KMS-11 (cell line): ENCODE measurements around the gene GP1BB.

ENCODE experiments used
- H2AFZ ChIP-seq: fragments of 200-600 bp; sonication (generic); 2 replicates; pipeline ENCODE4 v1.6.1; 2016; ENCODE audit warnings: antibody characterized with exemption, mixed run types, low read depth
- H3K27ac ChIP-seq: fragments of 200-600 bp; sonication (generic); 2 replicates; pipeline ENCODE4 v1.6.1; 2016; ENCODE audit warnings: mild to moderate bottlenecking, mixed run types
- H3K27me3 ChIP-seq: fragments of 200-600 bp; sonication (generic); 2 replicates; pipeline ENCODE4 v1.6.1; 2017; ENCODE audit warnings: mild to moderate bottlenecking, low read depth, mixed run types, moderate library complexity; ENCODE audit not compliant: insufficient read depth
- H3K36me3 ChIP-seq: fragments of 200-600 bp; sonication (generic); 2 replicates; pipeline ENCODE4 v1.6.1; 2017; ENCODE audit warnings: mild to moderate bottlenecking, mixed run types; ENCODE audit not compliant: insufficient read depth
- H3K4me1 ChIP-seq: fragments of 200-600 bp; sonication (generic); 2 replicates; pipeline ENCODE4 v1.6.1; 2016; ENCODE audit warnings: mild to moderate bottlenecking, low read depth, mixed run types; ENCODE audit not compliant: poor library complexity, severe bottlenecking
- H3K4me2 ChIP-seq: fragments of 200-600 bp; sonication (generic); 2 replicates; pipeline ENCODE4 v1.7.0; 2016; ENCODE audit warnings: mild to moderate bottlenecking, mixed run types
- H3K4me3 ChIP-seq: fragments of 200-600 bp; sonication (generic); IDR thresholded peaks from 2 replicates; pipeline ENCODE4 v1.6.1; 2017; ENCODE audit warnings: low read depth, low read length, mixed read lengths; ENCODE audit not compliant: insufficient read depth
- H3K79me2 ChIP-seq: fragments of 200-600 bp; sonication (generic); 2 replicates; pipeline ENCODE4 v1.6.1; 2016; ENCODE audit warnings: low read depth, mixed run types; ENCODE audit not compliant: insufficient read depth
- H3K9ac ChIP-seq: fragments of 200-600 bp; sonication (generic); 2 replicates; pipeline ENCODE4 v1.6.1; 2016; ENCODE audit warnings: mild to moderate bottlenecking, mixed run types
- H4K20me1 ChIP-seq: fragments of 200-600 bp; sonication (generic); 2 replicates; pipeline ENCODE4 v1.6.1; 2016; ENCODE audit warnings: mild to moderate bottlenecking, mixed run types; ENCODE audit not compliant: insufficient read depth
- TF ChIP-seq, protein P1 (sequence below): fragments of 200-600 bp; sonication (generic); conservative IDR thresholded peaks from 2 replicates; pipeline ENCODE4 v1.6.1; 2017; ENCODE audit warnings: low read depth, mild to moderate bottlenecking, antibody characterized with exemption, low read length, moderate library complexity, mixed read lengths

Gene GP1BB

DNA sequence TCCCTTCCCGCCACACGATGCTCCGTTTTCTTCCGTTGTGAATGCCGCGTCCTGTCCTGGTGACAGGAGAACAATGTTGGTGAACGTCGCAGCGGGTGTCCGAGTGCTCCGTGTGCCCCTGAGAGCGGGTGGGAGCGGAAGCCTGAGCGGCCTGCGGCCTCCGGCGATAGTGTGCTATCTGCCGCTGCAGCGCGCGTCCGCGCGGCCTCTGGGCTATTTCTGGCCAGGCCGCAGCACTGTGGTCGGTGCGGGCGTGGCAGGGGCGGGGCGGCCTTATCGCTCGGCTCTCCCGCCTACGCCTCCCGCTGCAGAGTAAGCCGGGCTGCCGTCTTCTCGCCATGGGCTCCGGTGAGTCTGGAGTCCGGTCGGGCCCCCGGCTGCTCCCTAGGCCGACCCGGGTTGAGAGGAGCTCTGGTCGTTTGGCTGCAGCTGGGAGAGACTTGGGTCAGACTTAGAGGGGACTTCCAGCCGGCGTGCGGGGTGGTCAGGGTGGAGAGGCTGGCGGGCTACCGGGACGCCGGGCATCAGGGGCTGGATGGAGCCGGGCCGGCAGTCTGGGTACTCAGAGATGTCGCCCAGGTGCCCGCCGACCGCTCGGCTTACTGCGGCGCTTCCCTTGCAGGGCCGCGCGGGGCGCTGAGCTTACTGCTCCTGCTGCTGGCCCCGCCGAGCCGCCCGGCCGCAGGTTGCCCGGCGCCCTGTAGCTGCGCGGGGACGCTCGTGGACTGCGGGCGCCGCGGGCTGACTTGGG is at the start of gene GP1BB:
TSS of gene GP1BB (plus strand) at position 308 of the 751 bp plus-strand sequence. CDS start at position 339, 31 bp downstream.
- H4K20me1 ChIP-seq: no peaks in the 10 kb centered on the region
- H3K79me2 ChIP-seq: no peaks in the 10 kb centered on the region
- H3K36me3 ChIP-seq: no peaks in the 10 kb centered on the region
- no peak within 1 kb of the TSS for H3K9ac ChIP-seq
- H3K27ac ChIP-seq: no peak within 1 kb of the TSS
- peaks cover 6% of the 10 kb centered on the region; the same call in 1 of the 2 replicates for H3K27me3 ChIP-seq
- no peaks in the 10 kb centered on the region for H3K4me1 ChIP-seq
- H2AFZ ChIP-seq: no peak within 1 kb of the TSS
- TF ChIP-seq, protein P1, sequence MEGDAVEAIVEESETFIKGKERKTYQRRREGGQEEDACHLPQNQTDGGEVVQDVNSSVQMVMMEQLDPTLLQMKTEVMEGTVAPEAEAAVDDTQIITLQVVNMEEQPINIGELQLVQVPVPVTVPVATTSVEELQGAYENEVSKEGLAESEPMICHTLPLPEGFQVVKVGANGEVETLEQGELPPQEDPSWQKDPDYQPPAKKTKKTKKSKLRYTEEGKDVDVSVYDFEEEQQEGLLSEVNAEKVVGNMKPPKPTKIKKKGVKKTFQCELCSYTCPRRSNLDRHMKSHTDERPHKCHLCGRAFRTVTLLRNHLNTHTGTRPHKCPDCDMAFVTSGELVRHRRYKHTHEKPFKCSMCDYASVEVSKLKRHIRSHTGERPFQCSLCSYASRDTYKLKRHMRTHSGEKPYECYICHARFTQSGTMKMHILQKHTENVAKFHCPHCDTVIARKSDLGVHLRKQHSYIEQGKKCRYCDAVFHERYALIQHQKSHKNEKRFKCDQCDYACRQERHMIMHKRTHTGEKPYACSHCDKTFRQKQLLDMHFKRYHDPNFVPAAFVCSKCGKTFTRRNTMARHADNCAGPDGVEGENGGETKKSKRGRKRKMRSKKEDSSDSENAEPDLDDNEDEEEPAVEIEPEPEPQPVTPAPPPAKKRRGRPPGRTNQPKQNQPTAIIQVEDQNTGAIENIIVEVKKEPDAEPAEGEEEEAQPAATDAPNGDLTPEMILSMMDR: no peak
- no peak within 1 kb of the TSS for H3K4me3 ChIP-seq
- no peak within 1 kb of the TSS for H3K4me2 ChIP-seq

DNA sequence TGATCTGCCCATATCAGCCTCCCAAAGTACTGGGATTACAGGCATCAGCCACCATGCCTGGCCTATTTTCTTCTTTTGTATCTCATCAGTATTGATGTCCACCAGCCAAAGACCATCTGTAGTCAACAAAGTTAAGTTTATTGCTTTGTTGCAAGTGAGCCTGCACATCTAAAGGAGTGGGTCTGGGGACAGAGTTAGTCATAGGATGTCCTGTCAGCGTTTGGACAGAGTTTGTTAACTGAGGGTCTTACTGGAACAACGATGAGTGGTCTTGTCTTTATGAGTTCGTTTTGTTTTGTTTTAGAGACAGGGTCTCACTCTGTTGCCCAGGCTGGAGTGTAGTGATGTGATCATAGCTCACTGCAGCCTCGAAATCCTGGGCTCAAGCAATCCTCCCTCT is 49.7 kb upstream of the GP1BB start:
- H3K4me2 ChIP-seq: no peak overlapping the region
- no peaks in the 10 kb centered on the region for H3K4me1 ChIP-seq
- no peak overlapping the region for H3K9ac ChIP-seq
- H3K4me3 ChIP-seq: no peak overlapping the region
- no peak overlapping the region for H2AFZ ChIP-seq
- TF ChIP-seq, protein P1: no peak
- no peaks in the 10 kb centered on the region for H3K27me3 ChIP-seq
- no peaks in the 10 kb centered on the region for H3K79me2 ChIP-seq
- H4K20me1 ChIP-seq: no peaks in the 10 kb centered on the region
- no peaks in the 10 kb centered on the region for H3K36me3 ChIP-seq
- no peak overlapping the region for H3K27ac ChIP-seq

DNA sequence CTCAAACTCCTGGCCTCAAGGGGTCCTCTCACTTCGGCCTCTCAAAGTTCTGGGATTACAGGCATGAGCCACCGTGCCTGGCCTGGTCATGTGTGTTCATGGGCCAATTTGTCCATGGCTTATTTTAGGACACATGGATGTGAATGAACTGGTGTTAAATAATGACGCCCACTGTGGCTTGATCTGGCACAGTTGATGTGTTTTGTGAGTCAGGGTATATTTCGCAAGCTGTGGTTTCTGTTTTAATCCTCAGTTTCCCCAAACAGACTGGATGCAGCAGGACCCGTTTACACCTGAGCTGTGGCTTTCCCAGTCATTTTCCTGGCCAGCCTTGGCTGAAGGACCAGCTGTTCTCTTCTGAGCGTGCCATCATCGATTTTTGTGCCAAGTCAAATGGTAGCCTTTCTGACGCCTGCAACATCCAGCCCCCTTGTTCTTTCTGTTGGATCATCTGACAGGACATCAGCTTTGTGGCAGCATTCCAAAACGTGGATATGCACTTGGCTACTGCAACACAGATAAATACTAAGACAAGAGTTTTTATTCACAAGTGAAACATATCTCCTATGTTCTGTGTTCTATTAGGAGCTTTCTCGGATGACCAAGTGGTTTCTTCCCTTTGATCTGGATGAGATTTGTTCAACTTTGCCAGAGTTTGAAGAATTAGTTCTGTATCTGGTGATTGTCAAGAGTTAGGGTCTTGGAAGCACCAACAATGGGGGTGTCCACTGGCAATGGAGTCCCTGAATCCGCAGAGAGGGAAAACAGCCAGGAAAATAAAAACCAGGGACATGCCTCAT is 49.0 kb upstream of the GP1BB start:
- no peaks in the 10 kb centered on the region for H3K4me1 ChIP-seq
- no peak overlapping the region for H3K9ac ChIP-seq
- H3K79me2 ChIP-seq: no peaks in the 10 kb centered on the region
- no peak overlapping the region for H3K4me2 ChIP-seq
- H3K27ac ChIP-seq: no peak overlapping the region
- no peak overlapping the region for H2AFZ ChIP-seq
- no peaks in the 10 kb centered on the region for H3K27me3 ChIP-seq
- no peak overlapping the region for H3K4me3 ChIP-seq
- TF ChIP-seq, protein P1: no peak
- H4K20me1 ChIP-seq: no peaks in the 10 kb centered on the region
- H3K36me3 ChIP-seq: no peaks in the 10 kb centered on the region

DNA sequence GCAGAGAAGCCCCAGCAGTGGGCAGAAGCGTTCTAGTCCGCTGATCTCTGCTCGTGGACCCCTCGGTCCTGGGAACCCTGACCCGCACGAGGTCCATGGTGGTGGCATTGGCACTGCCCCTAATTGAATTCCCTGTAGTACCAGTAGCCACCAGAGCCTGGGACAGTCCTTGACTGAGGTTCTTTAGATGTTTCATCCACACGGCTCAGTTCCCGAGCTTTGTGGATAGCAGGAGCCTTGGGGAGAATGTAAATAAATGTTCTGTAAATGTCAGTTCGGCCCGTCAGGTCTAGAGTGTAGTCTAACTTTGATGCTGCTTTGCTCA is 48.4 kb upstream of the GP1BB start:
- H3K27ac ChIP-seq: no peak overlapping the region
- no peak overlapping the region for H3K4me2 ChIP-seq
- H3K36me3 ChIP-seq: no peaks in the 10 kb centered on the region
- H3K9ac ChIP-seq: no peak overlapping the region
- H3K4me1 ChIP-seq: no peaks in the 10 kb centered on the region
- TF ChIP-seq, protein P1: no peak
- H3K4me3 ChIP-seq: no peak overlapping the region
- H4K20me1 ChIP-seq: no peaks in the 10 kb centered on the region
- H3K27me3 ChIP-seq: no peaks in the 10 kb centered on the region
- H3K79me2 ChIP-seq: no peaks in the 10 kb centered on the region
- H2AFZ ChIP-seq: no peak overlapping the region
